ENCODE results near the gene ST13. TPM values are rescaled to one million over a fixed set of nuclear protein-coding genes. Genes with fewer than 3 reads are reported as not detected.

ST13 gene
- total and polyA plus RNA-seq, 2 experiments from 2014 or later: 159 to 238 TPM

GRCh38 chr22:40857309-40857855 is 943 bp upstream of the ST13 start:
- H3K27me3 Mint-ChIP-seq (ENCODE audit: insufficient read depth, low read depth, poor library complexity): peaks cover 6% of the 10 kb centered on the region
- peaks cover 20% of the 10 kb centered on the region; the same call in 2 of the 3 replicates for H3K4me1 Mint-ChIP-seq
- H3K9me3 Mint-ChIP-seq: no peaks in the 10 kb centered on the region
- peaks cover 13% of the 10 kb centered on the region for H4K20me1 ChIP-seq (replicated peaks; ENCODE audit: insufficient read depth)
- H3K27me3 ChIP-seq (ENCODE audit: insufficient read depth): no peaks in the 10 kb centered on the region
- no peaks in the 10 kb centered on the region for H3K9me2 ChIP-seq (ENCODE audit: insufficient read depth)
- DNase-seq (ENCODE audit: low spot score): no peak
- TF ChIP-seq POLR2AphosphoS5 (IDR thresholded peaks at IDR 0.05; ENCODE audit: low read depth): no peak
- TF ChIP-seq ZNF114 (CRISPR knock-in tag; IDR thresholded peaks at IDR 0.05): no peak
- no peak for TF ChIP-seq ETS1 (IDR thresholded peaks at IDR 0.05)
- TF ChIP-seq NANOG (IDR thresholded peaks at IDR 0.05; ENCODE audit: borderline replicate concordance): no peak
- no peak for TF ChIP-seq REST (IDR thresholded peaks at IDR 0.05; ENCODE audit: unreplicated experiment)
- no peak for TF ChIP-seq EZH2phosphoT487 (IDR thresholded peaks at IDR 0.05; ENCODE audit: unreplicated experiment)
- H3F3A ChIP-seq (replicated peaks; ENCODE audit: low read depth): no peaks in the 10 kb centered on the region; the same call in 1 of the 2 replicates
- peak overlapping the region; percentile 100 for H3K4me3 Mint-ChIP-seq
- peak; percentile 22 for ATAC-seq
- peak overlapping the region; percentile 100 for H3K27ac ChIP-seq (ENCODE audit: low read depth)
- peak overlapping the region; percentile 92 for H3K4me3 ChIP-seq
- peak overlapping the region; percentile 90 for H3K4me2 ChIP-seq
- H3K79me2 ChIP-seq (replicated peaks; ENCODE audit: insufficient read depth): peaks cover 94% of the 10 kb centered on the region
- no peaks in the 10 kb centered on the region for H3K36me3 ChIP-seq (ENCODE audit: insufficient read depth)
- peak overlapping the region; percentile 56; the same call in 1 of the 2 replicates for H2AFZ ChIP-seq
- H3K27ac Mint-ChIP-seq: peak overlapping the region; percentile 100
- peaks cover 29% of the 10 kb centered on the region for H3K4me1 ChIP-seq (ENCODE audit: insufficient read depth)
- H3K36me3 Mint-ChIP-seq (ENCODE audit: low read depth): peaks cover 16% of the 10 kb centered on the region

GRCh38 chr22:40855979-40856512 is 393 bp downstream of the ST13 start:
- peaks cover 6% of the 10 kb centered on the region for H3K27me3 Mint-ChIP-seq (ENCODE audit: insufficient read depth, low read depth, poor library complexity)
- H3K4me3 ChIP-seq: peak overlapping the region; percentile 92
- no peaks in the 10 kb centered on the region for H3K27me3 ChIP-seq (ENCODE audit: insufficient read depth)
- no peaks in the 10 kb centered on the region; the same call in 1 of the 2 replicates for H3F3A ChIP-seq (replicated peaks; ENCODE audit: low read depth)
- peak; percentile 67 for DNase-seq (ENCODE audit: low spot score)
- no peaks in the 10 kb centered on the region for H3K9me2 ChIP-seq (ENCODE audit: insufficient read depth)
- peaks cover 29% of the 10 kb centered on the region for H3K4me1 ChIP-seq (ENCODE audit: insufficient read depth)
- peak; percentile 69 for ATAC-seq
- no peaks in the 10 kb centered on the region for H3K9me3 Mint-ChIP-seq
- H3K4me1 Mint-ChIP-seq: peaks cover 20% of the 10 kb centered on the region; the same call in 2 of the 3 replicates
- H3K36me3 Mint-ChIP-seq (ENCODE audit: low read depth): peaks cover 10% of the 10 kb centered on the region
- H3K27ac ChIP-seq (ENCODE audit: low read depth): peak overlapping the region; percentile 100
- H3K79me2 ChIP-seq (replicated peaks; ENCODE audit: insufficient read depth): peaks cover 94% of the 10 kb centered on the region
- H3K27ac Mint-ChIP-seq: peak overlapping the region; percentile 100
- H4K20me1 ChIP-seq (replicated peaks; ENCODE audit: insufficient read depth): peaks cover 20% of the 10 kb centered on the region
- H3K36me3 ChIP-seq (ENCODE audit: insufficient read depth): no peaks in the 10 kb centered on the region
- peak overlapping the region; percentile 100 for H3K4me3 Mint-ChIP-seq
- peak overlapping the region; percentile 90 for H3K4me2 ChIP-seq
- peak overlapping the region; percentile 16; the same call in 1 of the 2 replicates for H2AFZ ChIP-seq
- TF ChIP-seq REST (IDR thresholded peaks at IDR 0.05; ENCODE audit: unreplicated experiment): no peak
